HG03442 (cell line): ENCODE results near the gene NDE1.

Experiments
- ATAC-seq: cut with Tn5 transposase; IDR thresholded peaks from one replicate; pipeline ENCODE4 v1.9.1; 2021; ENCODE audit warnings: mild to moderate bottlenecking, moderate library complexity; ENCODE audit not compliant: unreplicated experiment

NDE1 gene

DNA sequence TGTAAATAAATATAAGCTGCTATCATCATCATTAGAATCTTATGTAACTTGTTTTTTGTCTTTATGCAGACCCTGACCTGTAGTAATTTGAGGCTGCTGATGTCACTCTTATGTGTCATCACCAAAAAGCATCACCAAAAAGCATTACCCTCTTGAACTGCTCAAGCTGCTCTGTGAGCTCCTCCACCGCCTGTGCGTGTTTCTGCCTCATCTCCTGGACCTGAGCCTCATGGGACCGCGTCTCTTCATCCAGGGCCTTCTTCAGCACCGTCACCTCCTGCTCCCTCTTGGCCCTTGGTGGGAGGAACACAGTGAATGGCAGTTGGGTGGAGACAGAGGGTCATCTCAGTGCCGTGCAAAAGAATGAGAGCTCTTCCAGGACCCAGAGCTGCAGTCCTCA, 82.4 kb downstream of the NDE1 start:
- no peak for ATAC-seq

GRCh38 chr16:15735610-15736009, 85.6 kb downstream of the NDE1 start:
- no peak for ATAC-seq

DNA sequence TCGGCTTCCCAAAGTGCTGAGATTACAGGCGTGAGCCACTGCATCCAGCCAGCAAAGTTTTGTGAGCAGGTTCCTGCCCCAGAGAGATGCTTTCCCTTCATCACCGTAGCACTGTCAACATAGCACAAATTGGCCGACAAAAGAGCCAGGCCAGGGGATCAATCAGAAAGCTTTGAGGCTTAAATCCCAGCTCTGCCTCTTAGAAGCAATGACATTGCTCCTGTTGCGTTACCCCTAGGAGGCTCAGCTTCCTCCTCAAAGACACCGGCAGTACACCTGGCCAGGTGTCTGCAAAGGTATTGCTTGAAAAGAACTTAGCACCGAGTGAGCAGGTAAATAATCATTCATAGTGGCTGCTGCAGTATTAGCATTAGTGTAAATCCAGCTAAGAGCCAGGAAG, 86.5 kb downstream of the NDE1 start:
- ATAC-seq: no peak

- no peak for ATAC-seq
Measured at GRCh38 chr16:15737140-15737644, 87.1 kb downstream of the NDE1 start.

GRCh38 chr16:15739464-15739863, 89.4 kb downstream of the NDE1 start:
- no peak for ATAC-seq

DNA sequence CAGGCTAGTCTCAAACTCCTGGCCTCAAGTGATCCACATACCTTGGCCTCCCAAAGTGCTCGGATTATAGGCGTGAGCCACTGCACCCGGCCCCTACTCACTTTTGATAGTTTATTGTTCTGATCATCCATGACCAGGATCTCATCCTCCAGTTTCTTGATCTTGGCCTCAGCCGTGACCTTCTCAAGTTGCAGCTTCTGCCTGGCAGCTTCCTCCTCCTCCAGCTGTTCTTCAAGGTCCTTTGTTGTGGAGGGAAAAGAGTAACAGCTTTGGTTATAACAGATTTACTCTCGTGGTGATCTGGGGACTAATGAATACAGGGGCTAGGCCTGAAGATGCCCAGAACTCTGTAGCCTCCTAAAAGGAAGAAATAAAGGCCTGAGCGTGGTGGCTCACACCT, 89.9 kb downstream of the NDE1 start:
- no peak for ATAC-seq

GRCh38 chr16:15741207-15741871, 91.3 kb downstream of the NDE1 start:
- ATAC-seq: no peak

GRCh38 chr16:15742716-15743115, 92.7 kb downstream of the NDE1 start:
- no peak for ATAC-seq

- ATAC-seq: no peak
Measured at GRCh38 chr16:15743657-15744056, 93.6 kb downstream of the NDE1 start.

DNA sequence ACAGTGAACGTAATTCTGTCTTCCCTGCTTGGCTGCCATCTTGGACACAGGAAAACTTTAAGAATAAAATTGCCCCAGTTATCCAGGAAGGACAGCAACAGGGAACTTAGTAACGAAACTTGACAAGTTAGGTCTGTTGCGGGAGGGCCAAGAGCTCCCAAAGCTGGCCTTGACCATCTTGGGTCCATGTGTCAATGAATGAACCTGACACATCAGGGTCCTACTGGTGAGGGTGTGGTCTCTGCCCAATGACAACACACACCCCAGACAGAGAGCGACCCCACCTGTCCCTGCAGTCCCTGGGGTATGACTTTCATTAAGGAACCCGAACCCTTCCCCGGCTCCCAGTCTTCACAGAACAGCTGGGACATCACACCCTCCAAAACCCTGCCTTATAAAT, 96.3 kb downstream of the NDE1 start:
- no peak for ATAC-seq

DNA sequence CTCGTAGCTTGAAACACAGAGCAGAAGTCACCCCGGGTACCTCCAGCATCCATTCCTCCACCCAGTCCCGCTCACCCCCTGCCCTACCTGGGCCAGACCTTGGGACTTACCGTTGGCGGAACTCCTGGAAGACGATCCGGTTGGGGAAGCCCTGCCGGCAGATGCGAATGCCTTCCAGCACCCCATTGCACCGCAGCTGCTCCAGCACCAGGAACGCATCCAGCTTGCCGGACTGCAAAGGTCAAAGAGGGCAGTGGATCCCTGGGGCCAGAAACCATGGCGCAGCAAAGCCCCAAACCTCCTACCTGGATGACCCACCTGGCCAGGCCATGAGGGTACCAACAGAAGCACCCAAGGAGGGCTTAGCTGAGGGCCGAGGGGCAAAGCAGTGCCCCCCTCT, 97.9 kb downstream of the NDE1 start:
- ATAC-seq: no peak

DNA sequence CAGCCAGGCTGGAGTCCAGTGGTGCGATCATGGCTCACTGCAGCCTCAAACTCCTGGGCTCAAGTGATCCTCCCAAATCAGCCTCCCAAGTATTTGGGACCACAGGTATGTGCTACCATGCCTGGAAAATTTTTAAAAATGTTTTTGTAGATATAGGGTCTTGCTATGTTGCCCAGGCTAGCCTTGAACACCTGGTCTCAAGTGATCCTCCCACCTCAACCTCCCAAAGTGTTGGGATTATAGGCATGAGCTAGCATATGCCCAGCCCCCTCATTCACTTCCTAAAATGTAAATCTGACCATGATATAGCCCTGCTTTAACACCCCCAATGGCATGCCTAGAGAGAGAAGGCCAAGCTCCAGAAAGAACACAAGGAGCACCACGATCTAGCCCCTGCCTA, 98.6 kb downstream of the NDE1 start:
- no peak for ATAC-seq

GRCh38 chr16:15749371-15749770, 99.3 kb downstream of the NDE1 start:
- ATAC-seq: no peak

GRCh38 chr16:15749985-15750384, 99.9 kb downstream of the NDE1 start:
- no peak for ATAC-seq

DNA sequence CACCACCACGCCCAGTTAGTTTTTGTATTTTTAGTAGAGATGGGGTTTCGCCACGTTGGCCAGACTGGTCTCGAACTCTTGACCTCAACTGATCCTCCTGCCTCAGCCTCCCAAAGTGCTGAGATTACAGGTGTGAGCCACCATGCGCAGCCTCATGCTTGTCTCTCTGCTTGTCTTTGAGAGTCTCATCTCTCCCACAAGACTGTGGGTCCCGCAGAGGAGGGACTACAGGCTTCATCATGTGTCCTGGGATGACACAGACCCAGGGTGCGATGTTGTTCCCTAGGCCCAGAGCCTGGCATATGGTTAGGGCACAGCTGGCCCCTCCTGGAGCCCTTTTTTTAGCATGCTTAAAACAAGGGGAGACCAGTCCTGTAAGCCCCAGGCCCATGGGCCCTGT, 101.9 kb downstream of the NDE1 start:
- ATAC-seq: no peak

DNA sequence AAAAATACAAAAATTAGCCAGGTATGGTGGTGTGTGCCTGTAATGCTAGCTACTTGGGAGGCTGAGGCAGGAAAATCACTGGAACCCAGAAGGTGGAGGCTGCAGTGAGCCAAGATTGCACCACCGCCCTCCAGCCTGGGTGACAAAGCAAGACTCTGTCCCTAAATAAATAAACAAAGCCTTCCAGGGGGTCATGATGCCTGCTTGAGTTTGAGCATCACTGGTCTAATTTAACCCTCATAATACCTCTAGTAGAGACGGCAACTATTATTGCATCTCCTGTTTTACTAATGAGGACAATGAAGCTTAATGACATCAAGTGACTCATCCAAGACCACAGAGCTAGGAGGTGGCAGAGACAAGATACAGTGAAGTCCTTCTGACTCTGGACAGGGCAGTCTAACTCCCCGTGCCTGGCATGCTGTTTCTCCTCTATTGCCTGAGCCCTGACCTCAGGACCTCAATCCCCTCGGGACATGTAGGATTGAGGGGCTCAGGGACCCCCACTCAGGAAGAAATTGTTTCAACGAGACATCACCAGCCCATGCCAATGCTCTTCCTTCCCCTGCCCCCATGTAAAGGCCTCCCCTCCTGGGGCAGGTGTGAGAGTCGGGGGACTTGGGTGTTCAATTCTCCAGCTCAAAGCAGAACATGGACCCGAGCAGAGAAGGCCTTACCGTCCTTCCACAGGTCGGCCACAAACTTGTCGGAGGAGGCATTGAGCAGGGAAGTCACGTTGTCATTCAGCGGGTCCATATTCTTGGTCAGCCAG, 102.9 kb downstream of the NDE1 start:
- ATAC-seq: no peak

DNA sequence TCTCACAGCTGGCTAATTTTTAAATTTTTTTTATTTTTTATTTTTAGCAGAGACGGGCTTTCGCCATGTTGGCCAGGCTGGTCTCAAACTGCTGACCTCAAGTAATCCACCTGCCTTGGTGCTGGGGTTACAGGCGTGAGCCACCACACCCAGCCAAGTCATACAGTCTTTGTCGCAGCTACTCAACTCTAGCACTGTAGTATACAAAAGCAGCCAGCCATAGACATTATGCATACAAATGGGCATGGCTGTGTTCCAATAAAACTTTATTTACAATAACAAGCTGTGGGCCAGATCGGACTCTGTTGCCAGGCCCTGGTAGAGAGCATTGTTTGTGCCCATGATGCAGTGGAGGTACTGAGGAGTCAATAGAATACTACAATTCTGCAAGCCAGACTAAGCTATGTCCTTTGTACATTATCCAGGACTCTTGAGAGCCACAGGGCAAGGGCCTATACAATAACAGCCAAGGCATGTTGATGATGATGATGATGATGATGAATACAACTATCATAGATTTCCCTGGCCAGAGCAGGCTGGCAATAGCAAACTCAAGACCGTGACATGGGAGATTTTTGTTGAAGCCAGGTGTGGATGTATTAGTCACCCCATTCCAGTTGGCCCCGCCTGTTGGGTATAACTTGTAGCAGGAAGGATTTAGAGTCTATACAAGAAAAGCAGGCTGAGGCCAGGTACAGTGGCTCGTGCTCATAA, 104.9 kb downstream of the NDE1 start:
- no peak for ATAC-seq

DNA sequence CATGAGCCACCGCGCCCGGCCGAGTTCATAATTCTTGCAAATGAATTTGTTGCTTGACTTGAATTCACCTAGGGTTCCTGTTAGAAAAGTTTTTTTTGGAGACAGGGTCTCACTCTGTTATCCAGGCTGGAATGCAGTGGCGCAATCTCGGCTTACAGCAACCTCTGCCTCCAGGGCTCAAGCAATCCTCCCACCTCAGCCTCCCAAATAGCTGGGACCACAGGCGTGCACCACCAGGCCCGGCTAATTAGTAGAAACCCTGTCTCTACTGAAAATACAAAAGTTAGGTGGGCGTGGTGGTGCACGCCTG, 107.0 kb downstream of the NDE1 start:
- ATAC-seq: no peak

DNA sequence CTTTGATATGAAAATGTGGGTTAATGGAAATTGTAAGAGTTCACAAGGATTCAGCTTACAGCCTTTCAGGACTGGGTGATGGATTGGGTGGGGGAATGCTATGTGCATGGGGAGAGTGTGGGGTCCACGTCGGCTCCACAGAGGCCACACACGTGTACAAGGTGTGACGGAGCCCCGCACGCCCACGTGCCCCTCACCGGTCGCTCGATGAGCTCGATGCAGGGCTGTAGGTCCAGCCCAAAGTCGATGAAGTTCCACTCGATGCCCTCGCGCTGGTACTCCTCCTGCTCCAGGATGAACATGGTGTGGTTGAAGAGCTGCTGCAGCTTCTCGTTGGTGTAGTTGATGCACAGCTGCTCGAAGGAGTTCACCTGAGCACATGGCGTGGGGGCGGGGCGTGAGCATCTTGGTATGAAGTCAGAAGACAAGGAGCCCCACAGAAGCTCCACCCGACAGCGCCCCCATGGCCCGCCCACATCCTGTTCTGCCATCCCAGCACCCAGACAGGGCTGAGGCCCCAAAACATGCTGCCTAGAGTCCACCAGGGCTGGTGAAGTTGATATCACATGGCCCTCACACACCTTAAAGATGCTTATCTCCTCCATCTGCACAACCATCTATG, 107.7 kb downstream of the NDE1 start:
- no peak for ATAC-seq

GRCh38 chr16:15759070-15759469, 109.0 kb downstream of the NDE1 start:
- no peak for ATAC-seq

DNA sequence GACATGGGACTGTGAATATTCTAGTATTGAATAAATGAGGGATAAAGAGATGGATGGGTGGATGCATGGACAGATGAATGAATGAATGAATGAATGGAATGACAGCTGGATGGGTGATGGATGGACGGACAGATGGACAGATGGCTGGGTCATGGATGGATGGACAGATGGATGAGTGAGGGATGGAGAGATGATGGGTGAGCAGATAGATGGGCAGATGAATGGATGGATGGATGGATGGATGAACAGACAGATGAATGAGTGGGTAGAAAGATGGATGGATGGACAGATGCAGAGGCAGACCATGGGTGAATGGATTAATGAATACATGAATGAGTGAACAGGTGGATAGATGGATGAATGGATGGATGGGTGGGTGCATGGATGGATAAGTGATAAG, 110.1 kb downstream of the NDE1 start:
- no peak for ATAC-seq

GRCh38 chr16:15764112-15764511, 114.1 kb downstream of the NDE1 start:
- no peak for ATAC-seq
